ENCODE data around the gene PEX7.
"Not testable (repeated sequence)": the region's sequence is repeated elsewhere in the genome, so short reads cannot be mapped to it uniquely, and the experiment has no call there.

Gene PEX7

DNA sequence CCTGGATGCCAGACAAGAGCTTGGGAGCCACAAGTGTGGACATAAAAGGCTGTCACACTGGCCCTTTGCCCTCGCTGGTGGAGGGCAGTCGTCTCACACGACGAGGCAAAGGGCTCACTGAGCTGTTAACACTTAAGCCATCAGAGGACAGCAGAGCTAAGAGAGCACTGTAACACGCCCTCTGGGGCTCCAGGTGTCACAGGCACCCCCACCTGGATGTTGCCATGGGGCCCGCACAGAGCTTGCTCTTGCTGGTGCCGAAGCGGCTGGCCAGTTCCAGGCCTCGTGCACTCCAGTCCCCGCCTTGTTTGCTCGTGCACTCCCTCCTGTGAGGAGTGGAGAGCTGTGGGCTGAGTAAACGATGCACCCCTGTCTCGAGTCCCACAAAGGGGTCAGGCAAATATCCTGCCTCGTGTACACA is 137.1 kb downstream of the PEX7 start:
- TF ChIP-seq, protein P1, sequence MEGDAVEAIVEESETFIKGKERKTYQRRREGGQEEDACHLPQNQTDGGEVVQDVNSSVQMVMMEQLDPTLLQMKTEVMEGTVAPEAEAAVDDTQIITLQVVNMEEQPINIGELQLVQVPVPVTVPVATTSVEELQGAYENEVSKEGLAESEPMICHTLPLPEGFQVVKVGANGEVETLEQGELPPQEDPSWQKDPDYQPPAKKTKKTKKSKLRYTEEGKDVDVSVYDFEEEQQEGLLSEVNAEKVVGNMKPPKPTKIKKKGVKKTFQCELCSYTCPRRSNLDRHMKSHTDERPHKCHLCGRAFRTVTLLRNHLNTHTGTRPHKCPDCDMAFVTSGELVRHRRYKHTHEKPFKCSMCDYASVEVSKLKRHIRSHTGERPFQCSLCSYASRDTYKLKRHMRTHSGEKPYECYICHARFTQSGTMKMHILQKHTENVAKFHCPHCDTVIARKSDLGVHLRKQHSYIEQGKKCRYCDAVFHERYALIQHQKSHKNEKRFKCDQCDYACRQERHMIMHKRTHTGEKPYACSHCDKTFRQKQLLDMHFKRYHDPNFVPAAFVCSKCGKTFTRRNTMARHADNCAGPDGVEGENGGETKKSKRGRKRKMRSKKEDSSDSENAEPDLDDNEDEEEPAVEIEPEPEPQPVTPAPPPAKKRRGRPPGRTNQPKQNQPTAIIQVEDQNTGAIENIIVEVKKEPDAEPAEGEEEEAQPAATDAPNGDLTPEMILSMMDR (IDR thresholded peaks at IDR 0.05; ENCODE audit: extremely low read depth, missing control alignments): no peak
- DNase-seq (ENCODE audit: low spot score): no peak

DNA sequence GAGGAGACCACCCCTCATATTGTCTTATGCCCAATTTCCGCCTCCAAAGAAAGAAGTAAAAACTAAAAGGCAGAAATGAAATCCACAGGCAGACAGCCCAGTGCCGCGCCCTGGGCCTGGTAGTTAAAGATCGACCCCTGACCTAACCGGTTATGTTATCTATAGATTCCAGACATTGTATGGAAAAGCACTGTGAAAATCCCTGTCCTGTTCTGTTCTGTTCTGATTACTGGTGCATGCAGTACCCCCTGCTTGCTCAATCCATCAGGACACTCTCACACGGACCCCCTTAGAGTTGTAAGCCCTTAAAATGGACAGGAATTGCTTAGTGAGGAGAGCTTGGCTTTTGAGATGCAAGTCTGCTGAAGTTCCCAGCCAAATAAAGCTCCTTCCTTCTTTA is 137.5 kb downstream of the PEX7 start:
- DNase-seq (ENCODE audit: low spot score): not testable (repeated sequence)

DNA sequence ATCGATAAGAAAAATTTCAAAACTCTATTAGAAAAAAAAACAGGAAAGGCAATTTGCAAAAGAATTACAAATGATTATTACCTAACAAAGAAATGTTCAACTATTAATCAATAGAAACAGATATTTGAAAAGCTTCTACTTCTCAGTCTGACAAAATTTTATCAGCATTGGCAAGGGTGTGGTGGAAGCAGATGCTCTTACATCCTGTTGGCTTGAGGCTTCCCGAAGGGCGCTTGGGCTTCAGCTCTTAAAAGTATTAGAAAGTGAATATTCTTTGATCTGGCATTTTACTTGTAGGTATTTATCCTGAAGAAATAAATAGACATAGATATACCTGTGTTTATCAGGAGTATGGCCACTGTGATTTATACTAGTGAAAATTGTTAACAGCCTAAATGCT is 138.4 kb downstream of the PEX7 start:
- no peak for DNase-seq (ENCODE audit: low spot score)
- TF ChIP-seq, protein P1 (IDR thresholded peaks at IDR 0.05; ENCODE audit: extremely low read depth, missing control alignments): no peak

DNA sequence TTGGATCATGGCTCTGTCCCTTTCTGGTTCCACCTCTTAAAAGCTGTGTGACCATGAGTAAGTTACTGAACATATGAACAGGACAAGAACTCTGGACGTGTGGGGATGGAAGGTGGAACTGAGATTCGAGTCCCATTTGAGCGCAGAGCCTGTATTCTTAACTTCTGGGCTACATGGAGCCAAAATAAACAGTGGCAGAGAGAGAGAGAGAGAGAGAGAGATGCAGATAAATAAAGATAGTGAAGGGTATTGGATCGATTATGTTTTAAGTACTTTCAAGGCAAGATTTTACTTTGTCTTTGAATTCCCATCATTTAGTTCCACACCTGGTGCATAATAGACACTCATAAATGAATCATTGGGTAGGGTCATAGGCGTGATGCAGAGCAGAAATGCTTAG is 139.5 kb downstream of the PEX7 start:
- DNase-seq (ENCODE audit: low spot score): no peak
- TF ChIP-seq, protein P1 (IDR thresholded peaks at IDR 0.05; ENCODE audit: extremely low read depth, missing control alignments): no peak

DNA sequence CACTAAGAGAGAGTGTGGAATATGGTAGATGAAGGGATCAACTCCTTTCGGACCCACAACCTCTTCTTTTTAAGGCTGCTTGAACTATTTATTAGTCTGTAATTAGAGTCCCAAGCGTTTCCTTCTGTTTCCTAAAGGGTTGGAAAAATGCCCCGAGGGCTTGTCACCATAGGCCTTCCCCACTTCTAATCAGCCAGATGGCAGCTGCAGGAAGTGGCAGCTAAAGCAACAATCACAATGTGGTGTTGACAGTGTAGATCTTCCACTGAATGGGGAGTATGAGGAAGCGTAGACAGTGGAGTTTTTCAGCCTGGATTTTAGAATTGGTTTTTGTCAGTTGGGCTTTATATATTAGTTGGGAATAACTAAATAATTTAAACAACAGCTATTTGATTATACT is 140.3 kb downstream of the PEX7 start:
- TF ChIP-seq, protein P1 (IDR thresholded peaks at IDR 0.05; ENCODE audit: extremely low read depth, missing control alignments): no peak
- no peak for DNase-seq (ENCODE audit: low spot score)

DNA sequence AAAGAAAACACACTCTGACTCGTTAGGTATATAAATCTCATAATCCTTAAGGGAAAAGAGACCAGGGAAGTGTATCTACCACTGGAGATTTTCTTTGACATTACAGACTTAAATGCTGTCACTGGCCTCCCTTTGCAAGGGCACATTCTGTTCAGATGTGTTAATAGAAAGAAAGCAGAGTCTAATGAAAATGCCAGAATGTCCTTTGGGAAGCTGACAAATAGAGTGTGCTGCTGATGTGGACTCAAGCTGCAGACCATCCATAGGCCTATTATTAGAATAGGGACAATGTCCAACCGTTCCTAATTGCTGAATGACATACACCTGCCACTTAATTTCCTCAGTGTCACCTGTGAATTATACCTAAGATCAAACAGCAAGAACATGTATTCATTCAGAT is 140.9 kb downstream of the PEX7 start:
- TF ChIP-seq, protein P1 (IDR thresholded peaks at IDR 0.05; ENCODE audit: extremely low read depth, missing control alignments): no peak
- no peak for DNase-seq (ENCODE audit: low spot score)

All from GM20000 (cell line).